ENCODE data around the gene TCF12.

TCF12 gene

DNA sequence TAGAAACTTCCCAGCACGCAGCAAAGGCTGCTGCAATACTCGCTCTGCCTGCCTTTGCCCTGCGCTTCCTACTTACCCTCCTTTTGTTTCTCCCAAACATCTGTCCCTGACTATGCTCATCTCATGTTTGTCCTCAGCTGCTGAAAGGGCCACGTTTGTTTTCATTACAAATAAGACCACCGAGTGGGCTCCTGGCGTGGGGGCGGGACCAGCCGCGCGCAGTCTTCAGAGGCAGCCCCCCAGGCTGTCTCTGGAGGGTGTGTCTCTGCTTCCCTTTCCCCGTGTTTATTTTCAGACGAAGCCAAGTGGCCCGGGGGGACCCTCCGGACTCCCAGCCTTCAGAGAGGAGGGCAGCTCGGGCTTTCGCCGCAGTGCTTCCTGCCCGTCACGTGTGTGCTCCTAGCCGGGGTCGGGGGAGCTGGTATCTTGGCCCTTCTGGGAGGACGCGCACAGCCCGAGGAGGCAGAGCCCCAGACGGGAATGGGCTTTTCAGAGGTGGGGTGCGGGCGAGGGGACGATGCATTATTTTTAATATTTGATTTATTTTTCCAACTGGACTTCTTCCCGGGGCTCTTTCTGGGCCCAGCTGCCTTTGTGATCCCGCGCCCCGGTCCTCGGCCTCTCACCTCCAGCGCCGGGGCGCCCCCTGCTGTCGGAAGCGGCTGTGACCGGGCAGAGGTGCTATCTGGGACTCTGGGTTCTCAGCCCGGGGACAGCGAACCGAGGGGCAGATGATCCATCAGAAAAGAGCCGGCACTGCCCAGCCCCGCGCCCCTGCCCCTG, 387.9 kb downstream of the TCF12 start:
- peak; percentile 62 to 95 for DNase-seq

DNA sequence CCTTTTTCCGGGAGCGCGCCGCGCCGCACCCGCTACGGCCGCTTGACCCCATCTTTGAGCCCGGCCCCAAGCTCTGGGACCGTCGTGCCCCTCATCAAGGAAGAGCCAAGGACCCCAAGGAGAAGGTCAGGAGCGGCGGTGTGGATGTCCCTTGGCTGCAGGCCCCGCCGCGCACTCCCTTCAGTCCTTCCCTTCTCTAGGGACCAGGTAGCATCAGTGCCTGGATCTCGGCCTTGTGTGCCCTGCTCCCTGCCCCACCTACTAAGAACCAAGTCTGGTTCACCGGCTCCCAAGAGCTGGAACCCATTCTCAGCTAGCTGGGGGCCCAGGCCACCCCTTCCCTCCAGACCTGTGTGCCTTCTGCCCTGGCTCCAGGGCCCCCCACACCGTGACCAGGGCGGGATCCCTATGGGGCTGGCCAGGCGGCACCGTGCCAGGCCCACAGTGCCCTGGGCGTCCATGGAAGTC, 388.5 kb downstream of the TCF12 start:
- no peak for DNase-seq

DNA sequence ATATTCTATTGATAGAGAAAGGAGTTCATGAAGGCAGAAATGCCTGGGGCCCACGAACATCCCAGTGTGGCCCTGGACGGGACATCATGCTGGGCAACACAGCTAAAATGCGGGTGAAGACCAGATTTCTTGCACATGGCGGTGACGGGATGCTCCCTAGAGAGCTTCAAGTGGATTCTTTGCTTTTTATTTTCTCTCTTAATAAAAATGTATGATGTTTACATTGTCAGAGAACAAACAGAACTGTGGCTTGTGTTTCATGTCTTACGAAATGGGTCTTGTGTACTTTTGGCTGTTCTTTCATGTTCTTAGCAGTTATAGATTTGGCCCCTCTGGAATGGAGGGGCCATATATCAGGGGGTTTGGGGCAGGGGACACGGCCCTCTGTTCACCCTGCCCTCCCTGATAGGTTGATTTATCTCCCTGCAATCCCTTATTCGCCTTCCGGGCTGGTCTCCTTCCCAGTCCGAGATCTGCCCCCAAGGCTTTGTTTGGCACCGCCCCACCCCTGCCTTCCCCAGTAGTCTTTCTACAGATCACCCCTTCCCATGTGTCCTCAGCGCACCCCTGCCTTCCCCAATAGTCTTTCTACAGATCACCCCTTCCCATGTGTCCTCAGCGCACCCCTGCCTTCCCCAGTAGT, 389.2 kb downstream of the TCF12 start:
- DNase-seq: no peak

DNA sequence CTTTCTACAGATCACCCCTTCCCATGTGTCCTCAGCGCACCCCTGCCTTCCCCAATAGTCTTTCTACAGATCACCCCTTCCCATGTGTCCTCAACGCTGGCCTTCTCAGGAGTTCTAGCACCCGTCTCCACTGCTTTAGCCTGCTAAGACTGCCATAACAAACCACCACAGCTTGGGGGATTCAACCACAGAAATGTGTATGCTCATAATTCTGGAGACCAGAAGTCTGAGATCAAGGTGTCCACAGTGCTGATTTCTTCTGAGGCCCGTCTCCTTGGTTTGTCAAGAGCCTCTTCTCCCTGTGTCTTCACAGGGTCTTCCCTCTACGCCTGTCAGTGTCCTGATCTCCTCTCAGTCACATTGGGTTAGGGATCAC, 389.7 kb downstream of the TCF12 start:
- no peak for DNase-seq

DNA sequence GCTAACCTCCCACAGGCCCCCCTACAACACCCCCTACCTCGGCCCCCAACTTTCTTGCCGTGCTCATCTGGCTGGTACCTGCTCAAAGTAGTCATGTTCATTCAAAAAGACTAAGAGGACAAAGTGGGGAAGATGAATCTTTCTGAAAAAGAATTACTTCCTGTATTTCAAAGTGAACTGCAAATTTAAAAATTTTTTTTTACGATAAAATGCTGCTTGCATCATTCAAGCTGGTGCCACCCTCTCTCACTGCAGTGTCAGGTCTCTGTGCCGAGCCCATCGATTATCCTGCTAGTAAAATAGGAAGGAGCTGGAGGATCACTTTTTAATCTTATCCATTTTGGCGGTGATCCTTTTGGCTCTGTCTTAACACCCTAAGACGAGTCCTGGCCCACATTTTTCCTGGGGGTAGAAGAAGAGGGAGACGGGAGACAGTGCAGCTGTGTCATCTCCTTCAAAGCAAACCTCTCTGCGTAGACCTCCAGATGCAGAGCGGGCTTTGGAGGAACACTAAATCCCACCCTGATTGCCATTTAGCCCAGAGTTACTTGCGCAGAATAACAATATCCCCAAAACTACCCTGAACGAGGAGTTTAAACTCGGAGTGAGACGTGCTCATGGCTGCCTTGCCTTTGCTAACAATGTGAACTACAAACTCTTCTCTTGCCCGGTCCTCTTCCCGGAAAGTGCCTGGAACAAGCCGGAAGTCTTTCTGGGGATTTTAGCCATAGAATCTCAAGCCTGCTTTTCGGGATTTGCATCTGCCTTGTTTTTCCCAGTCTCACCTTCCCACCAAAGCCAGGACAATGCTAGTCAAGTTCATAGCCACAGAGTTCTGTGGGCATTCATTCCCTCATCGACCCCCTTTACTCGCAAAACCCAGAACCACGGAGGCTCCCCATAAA, 391.7 kb downstream of the TCF12 start:
- peak in 1 of 2 donors; percentile 55 for DNase-seq

DNA sequence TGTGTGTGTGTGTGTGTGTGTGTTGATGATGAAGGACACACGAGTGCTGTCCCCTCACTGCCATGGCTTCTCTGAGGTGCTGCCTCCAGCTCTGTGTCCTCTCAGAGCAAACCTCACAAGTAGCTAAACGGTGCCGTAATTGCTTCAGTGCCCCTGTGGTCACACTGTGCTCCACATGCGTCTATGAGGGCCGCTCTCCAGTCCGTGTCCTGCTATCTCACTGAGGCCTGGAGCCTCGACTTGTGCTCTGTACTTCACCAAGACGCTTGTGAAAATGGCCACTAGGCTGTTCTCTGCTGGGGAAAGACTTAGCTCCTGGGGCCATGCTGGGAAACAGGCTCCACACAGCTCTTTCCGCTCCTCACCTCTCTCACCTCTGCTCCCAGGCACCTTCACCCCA, 392.4 kb downstream of the TCF12 start:
- DNase-seq: no peak

DNA sequence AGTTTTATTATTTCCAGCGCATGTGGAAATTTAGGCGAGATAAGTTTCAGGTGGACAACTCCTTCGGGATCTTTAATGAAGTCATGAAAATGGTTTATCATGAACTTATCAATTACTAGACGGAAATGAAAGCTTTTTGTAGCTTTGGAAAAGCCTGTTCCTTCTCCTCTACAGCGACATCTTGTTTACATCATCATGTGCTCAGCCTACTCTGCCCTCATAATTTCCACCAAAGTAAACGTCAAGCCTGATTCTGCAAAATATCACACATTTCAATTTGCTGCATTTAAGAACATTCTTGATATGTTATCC, 393.5 kb downstream of the TCF12 start:
- DNase-seq: no peak

DNA sequence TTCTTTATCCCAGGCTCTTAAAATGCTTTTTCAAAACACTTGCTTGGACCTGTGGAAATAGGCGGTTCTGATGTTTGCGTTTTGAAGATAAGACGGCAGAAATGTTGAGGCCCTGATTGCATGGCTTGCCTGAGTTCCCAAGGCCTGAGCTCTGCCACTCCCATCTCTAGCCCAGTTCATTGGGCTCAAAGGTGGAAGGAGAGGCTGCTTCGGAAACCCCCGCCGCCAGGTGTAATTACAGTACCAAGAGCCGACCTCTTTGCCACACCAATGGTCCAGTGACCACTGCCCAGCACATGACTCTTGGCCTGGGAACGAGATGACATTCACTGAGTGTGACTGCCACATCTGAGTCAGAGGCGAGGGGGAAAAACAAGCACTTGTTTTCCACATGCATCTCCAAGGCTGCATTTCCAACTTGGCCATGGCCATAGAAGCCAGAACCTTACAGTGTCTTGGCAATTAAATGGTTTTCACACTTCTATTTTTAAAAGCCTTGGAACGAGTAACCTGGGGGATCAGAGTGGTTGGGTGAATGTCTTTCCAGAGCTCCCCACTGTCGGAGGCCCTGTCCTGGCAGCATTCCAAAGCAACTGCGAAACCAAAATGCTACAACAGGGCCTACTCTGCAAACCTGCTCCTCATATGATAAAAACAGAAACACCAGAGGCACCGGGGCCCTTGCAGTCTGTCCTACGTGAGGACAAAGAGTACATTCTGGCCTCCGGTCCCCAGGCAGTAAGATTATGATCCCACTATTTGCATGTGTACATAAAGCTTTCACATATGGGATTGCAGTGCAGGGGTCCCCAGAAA, 394.1 kb downstream of the TCF12 start:
- DNase-seq: no peak

DNA sequence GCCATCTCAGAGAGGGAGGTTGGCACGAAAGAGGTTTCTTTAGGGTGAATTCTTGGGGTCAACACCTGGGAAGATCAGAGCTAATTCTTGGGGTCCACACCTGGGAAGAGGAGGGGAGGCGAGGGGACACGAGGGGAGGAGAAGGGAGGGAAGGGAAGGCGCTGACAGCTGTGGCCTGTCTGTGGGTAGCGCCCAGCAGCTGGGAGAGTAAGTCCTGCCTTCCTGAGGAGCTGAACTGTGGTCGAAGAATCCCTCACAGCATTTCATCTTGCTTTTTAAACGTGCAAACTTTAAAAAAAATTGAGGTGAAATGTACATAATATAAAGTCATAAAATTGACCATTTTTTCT, 394.7 kb downstream of the TCF12 start:
- DNase-seq: no peak

DNA sequence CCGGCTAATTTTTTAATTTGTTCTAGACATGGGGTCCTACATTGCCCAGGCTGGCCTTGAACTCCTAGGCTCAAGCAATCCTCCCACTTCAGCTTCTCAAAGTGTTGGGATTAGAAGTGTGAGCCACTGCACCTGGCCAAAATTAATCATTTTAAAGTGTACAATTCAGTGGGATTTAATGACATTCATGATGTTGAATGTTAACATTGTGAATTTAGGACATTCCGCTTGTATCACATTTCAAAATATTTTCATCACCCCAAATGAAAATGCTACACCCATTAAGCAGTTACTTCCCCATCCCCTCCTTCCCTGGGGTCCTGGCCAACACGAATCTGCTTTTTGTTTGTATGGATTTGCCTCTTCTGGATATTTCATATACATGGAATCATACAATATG, 395.8 kb downstream of the TCF12 start:
- no peak for DNase-seq

DNA sequence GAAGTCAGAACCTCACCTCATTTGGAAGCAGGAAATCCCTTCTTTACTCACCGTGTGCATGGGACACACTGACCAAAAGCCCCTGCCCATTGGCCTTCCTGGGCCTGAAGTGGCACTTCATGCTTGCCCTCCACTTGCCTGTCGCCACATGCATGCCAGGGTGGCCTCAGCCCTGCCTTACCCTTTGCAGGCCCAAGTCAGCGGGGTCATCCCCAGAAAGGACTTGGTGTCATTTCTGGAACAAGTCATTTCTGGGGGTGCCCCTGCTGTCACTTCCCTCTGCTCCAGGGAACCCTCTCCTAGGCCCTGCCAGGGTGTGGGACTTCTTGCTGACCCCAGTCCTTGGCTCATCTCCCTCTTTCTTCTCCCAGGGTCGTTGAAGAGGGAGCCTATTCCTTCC, 398.0 kb downstream of the TCF12 start:
- DNase-seq: no peak

DNA sequence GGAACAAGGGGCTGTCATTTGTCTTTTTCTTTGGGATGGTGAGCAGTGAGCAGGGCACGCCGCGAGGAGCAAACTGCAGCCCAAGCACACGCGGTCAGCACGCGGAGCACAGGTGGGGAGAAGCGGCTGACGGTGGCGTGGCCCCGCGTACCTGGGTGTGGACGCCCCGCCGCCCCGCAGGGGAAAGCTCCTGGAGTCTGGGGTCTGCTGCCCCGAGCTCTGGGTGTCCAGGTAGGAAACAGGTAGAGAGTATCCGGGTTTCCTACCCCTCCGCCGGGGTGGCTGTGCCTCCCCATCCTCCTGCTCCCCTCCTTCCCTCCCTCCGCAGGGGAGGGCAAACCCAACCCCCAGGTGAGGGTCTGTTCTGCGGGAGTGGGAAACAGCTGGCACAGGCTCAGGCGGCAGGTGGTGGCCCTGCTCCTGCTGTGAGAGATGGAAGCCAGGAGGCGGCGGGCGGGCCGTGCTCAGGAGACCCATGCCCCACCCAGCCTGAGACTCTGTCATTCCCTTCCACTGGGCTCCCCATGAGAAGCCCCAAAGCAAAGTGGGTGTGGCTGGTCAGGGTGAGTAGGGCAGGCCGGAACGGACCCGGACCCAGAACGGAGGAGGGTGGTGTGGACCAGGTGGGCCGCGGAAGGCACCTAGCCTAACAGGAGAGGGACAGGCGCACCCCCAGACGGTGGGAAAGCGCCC, 400.9 kb downstream of the TCF12 start:
- no peak for DNase-seq

DNA sequence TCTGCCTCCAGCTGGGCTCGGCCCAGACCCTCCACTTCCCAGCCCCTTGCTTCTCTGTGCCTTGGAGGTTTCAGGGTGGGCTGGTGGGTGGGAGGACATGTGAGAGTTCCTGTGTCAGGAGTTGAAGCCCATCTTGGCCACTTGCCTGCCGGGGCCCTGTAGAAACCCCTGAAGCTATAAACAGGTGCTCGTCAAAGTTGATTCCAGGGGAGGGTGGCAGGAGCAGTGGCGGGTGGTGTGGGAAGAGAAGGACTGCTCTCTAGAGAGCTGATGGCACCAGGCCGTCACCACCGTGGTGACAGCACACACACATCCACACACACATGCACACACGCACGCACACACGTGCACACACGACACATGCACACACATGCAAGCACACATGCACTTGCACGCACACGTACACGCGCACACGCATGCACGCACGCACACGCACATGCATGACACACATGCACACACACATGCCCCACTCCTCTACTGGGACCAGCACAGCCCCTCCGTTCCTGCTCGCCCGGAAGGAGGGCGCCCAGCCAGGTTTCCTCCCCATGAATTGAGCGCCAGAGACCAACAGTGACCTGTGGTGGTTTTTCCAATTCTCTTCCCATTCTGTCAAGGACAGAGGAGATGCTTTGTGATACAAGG, 401.6 kb downstream of the TCF12 start:
- DNase-seq: no peak

DNA sequence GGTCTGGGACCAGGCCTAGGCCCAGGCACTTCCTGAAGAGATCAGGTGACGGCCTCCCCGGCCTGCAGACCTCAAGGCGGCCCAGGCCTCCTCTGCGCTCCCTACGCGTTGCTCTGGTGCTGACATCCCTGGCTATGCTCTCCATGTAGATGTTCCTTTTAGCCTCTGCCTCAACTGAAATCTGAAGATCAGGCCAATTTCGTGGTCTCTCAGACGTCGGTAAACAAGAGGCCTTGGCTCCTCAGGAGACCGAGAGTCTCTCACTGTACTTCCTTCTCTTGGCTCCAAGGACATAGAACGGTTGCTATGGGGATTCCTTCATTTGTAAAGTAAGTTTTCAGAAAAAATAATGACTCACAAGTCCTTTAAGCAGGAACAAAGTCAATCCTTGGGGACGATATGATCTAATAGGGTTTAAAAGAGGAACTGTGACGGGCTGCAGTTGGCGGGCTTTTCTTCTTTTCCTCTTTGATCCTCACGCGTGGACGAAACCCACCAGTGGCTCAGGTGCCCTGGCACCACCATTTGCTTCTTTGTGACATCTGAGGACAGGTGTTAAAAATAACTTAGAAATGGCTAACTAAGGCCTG, 402.3 kb downstream of the TCF12 start:
- peak; percentile 82 to 90 for DNase-seq

DNA sequence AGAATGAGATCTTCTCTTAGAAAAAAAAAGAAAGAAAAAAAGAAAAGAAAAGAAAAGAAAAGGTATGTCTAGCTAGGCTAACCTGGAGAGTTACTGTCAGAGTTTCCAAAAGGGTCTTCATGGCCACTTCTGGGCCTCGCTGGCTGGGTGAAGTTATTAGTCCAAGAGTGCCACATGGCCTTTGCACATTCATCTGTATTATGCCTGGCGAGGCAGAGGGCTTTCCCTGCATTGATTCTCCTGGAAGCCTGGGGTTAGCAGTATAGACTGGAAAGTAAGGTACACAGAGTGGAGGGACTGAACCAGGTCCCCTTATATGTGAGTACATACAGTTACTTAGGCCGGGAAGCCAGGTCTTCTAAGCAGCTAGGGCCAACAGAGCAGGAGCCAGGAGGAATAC, 403.0 kb downstream of the TCF12 start:
- DNase-seq: no peak

DNA sequence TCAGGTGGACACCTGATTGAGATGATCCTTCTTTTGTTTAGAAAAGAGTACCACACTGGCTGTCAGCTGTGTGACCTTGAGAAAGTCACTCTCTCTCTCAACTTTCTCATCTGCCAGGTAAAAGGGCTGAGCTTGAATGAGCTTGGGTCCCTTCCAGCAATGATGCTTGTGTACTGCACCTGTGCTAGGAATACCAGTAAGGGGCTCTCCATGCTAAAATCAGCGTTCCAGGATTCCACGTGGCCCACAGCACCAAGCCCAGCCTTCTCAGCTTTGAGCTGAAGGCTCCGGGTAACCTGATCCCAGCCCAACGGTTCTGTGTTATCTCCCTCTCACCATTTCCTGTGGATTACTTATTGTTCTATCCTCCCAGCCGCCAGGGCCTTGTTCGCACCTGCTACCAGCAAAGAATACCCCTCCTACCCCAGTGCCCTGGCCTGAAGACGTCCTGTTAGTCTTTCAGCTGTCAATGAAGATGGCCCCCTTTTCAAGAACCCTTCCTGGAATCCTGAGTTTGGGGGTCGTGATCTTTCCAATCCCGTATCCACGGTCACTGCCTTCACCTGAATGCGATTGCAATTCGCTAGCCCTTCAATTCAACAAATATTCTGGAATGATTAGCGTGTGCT, 403.6 kb downstream of the TCF12 start:
- DNase-seq: no peak

DNA sequence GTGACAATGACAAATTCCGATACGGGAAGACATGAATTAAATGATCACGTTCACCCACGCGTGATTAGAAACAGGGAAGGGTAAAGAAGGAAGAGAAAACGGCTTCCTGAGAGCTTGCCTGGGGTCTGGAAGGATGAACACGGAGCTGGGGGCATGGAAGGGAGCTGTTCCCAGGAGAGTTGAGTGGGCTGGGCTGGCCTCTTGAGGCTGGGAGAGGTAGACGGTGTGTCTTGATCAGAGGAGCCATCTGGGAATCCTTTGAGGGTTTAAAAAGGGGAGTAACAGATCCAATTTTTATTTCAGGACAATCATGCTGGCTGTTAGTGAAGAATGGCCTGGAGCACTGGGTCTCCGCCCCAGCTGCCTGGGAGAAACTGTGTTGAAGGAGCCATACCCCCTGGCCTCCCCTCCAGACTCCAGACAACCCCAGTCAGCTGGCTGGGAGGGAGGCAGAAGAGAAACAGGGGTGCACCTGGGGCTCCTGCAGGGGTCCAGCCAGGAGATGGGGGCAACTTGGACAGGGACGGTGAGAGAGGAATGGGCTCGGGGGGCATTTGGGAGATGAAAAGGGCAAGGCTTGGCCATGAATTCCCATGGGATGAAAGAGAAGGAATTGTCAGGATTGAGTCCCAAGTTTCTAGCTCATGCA, 404.3 kb downstream of the TCF12 start:
- DNase-seq: no peak

DNA sequence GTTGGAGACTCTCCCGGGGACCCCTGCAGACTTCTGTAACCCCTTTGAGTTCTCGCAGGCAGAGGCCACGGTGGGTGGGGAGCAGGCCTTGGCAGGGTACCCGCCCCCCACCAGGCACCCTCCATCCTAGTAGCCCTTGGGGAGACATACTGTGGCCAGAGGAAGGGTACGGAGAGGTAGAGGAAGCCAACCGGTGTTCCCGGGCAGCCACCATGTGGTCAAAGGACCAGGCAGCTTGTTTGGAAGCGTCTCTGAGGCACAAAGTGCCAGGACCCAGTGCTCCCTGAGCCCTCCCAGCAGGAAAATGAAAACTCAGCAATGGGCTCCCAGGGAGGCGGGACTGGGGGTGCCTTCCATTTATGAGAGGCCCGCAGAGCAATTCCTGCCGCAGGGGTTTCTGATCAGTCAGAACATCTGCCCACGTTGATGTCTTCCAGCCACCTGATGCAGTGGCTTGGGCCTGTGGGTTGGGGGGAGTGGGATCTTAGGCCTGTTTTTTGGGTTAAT, 404.9 kb downstream of the TCF12 start:
- DNase-seq: no peak

DNA sequence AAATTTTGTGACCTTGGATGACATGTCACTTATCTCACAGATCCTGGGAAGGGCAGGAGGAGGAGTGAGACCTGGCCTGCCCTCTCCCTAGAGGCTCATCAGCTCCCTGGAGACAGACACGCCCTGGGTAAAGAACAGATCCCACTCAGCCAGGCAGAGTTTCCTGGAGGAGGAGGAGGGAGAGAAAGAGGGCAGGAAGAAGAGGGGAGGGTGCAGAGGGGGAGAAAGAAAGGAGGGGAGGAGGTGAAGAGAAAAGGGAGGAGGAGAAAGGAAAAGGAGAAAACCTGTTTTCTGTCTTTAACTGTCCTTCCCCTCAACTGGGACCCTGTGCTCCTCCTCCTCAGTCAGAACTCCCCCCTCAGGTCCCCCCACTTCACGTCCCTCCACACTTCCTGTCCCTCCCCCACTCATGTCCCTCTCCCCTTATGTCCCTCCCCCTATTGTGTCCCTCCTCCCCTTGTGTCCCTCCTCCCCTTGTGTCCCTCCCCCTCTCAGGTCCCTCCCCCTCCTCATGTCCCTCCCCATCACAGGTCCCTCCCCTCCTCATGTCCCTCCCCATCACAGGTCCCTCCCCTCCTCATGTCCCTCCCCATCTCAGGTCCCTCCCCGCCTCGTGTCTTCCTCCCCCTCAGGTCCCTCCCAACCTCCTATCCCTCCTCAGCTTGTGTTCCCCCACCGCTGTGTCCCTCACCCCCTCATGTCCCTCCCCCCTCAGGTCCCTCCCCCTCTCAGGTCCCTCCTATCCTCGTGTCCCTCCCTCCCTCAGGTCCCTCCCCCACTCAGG, 405.6 kb downstream of the TCF12 start:
- DNase-seq: no peak

DNA sequence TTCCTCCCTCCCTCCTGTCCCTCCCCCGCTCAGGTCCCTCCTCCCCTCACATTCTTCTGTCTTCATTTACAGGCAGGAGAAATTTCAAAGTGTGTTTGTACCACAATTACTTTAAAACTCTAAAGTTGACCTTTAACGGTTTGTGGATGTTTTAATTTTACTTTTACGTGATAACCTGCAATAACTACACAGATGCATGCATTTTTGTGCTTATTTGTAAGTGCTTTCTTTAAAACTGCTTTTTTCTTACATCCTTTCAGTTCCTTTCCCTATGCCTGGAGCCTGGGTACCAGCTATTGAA, 406.1 kb downstream of the TCF12 start:
- no peak for DNase-seq
